H54 (cell line): ENCODE results near the gene TKT.
"Not testable (repeated sequence)": the region's sequence is repeated elsewhere in the genome, so short reads cannot be mapped to it uniquely, and the experiment has no call there.

Experiments used
- DNase-seq: peaks from one replicate; pipeline ENCODE4 v3.0.0; 2011; ENCODE audit warnings: low spot score, mixed read lengths; ENCODE audit not compliant: insufficient read length
- FAIRE-seq: peaks from 3 replicates; lab custom pipeline; 2011; peaks lifted over from hg19 to GRCh38; lab: Jason Lieb, UNC
- POLR2A ChIP-seq: IDR thresholded peaks from 2 replicates; pipeline ENCODE4 v1.6.1; 2011; ENCODE audit warnings: low read depth, mild to moderate bottlenecking, low read length

TKT gene

GRCh38 chr3:53254509-53255422 is 1.1 kb downstream of the TKT start:
- FAIRE-seq = no peak
- peak; percentile 70 for DNase-seq
- TF ChIP-seq POLR2A = no peak

DNA sequence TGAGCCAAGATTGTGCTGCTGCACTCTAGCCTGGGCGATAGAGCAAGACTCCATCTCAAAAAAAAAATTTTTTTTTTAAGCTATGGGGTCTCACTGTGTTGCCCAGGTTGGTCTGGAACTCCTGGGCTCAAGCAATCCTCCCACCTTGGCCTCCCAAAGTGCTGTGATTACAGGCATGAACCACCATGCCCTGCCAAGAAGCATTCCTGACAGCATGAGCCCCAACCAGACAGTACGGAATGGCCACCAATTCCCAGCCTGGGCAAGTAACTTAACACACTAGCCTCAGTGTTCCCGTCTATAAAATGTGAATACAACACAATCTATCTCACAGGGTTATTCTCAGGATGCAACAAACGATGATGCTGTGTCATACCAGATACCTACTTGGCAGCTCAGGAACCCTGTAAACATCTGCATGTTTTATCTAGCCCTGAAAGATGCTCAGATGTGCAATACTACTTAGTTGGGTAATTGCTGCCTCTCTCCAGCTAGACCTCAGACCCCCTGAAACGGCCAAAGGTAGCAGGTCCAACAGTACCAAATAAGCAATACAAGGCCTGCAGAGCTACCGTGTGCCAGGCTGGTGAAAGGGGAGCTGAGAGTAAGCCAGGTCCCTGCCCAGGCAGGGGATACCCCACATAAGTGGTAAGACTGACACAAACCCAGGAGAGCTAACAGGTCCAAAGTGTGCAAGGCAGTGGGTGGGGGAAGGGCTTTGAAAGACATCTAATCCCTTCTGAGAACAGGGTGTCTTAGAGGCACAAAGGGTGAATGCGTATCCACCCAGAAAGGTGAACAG is 1.9 kb downstream of the TKT start:
- FAIRE-seq (no peak), DNase-seq (no peak)
- no peak for TF ChIP-seq POLR2A

- FAIRE-seq = not testable (repeated sequence)
These were observed 2.9 kb downstream of the TKT start for GRCh38 chr3:53252947-53253322.

DNA sequence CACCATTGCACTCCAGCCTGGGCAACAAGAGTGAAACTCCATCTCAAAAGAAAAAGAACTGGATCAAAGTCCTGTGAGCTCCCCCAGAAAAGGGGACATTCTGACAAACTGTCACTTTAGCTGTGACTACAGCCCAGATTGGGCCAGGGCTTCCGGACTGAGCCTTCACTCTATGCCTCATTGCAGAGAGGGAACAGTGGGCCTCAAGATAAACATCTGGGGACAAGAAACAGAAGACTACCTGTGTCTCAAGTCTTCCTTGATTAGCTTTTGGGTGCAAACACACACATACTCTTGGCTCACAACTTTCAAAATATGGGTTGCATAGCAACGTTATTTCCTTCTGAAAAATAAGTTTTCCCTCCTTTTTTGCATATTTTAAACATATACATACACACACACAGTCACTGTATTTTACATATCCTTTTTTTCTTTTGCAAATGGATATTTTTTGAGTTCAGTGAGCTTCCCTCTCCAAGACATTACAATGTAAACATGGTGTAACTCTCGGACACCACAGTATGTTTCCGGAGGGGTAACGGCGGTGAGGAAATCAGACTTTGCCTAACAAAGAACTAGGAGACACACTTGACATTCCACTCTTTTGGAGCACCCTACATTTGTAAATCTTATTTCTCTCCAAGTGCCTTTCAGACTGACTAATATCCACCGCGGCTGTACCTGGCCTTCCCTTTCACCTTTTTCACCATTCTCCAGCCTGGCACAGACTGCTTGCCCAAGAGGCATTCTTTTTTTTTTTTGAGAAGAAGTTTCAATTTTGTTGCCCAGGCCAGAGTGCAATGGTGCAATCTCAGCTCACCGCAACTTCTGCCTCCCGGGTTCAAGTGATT is 3.5 kb downstream of the TKT start:
- no peak for FAIRE-seq
- no peak for DNase-seq
- TF ChIP-seq POLR2A = no peak

More at GRCh38 chr3:53252947-53253322, 2.9 kb downstream of the TKT start:
- not testable (repeated sequence) for DNase-seq

GRCh38 chr3:53250881-53251605 is 4.8 kb downstream of the TKT start:
- DNase-seq = no peak
- FAIRE-seq = no peak
- TF ChIP-seq POLR2A = no peak

- DNase-seq (no peak), FAIRE-seq (no peak)
These were observed 5.4 kb downstream of the TKT start for GRCh38 chr3:53250453-53250852.

DNA sequence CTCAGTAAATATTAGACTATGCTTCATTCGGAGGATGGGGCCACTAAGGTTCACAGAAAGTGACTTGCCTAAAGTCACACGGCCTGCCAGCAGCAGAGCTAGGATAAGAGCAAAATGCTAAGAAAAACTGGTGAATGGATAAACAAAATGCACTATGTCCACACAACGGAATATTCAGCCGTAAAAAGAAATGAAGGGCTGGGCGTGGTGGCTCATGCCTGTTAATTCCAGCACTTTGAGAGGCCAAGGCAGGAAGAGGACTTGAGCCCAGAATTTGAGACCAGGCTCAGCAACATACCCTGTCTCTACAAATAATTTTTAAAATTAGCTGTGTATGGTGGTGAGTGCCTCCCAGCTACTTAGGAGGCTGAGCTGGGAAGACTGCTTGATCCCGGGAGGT is 7.7 kb downstream of the TKT start:
- DNase-seq = no peak
- no peak for TF ChIP-seq POLR2A
- no peak for FAIRE-seq

More at GRCh38 chr3:53250453-53250852, 5.4 kb downstream of the TKT start:
- no peak for TF ChIP-seq POLR2A

- DNase-seq = no peak
- no peak for FAIRE-seq
- TF ChIP-seq POLR2A = no peak
These were observed 8.2 kb downstream of the TKT start for GRCh38 chr3:53247619-53248018.

- TF ChIP-seq POLR2A = no peak
- DNase-seq = no peak
- FAIRE-seq = no peak
These were observed 11.6 kb downstream of the TKT start for GRCh38 chr3:53244271-53244670.

- TF ChIP-seq POLR2A = no peak
- DNase-seq (no peak), FAIRE-seq (no peak)
These were observed 12.0 kb downstream of the TKT start for GRCh38 chr3:53243785-53244184.

- FAIRE-seq = no peak
- DNase-seq = no peak
- TF ChIP-seq POLR2A = no peak
These were observed 12.7 kb downstream of the TKT start for GRCh38 chr3:53243165-53243564.

DNA sequence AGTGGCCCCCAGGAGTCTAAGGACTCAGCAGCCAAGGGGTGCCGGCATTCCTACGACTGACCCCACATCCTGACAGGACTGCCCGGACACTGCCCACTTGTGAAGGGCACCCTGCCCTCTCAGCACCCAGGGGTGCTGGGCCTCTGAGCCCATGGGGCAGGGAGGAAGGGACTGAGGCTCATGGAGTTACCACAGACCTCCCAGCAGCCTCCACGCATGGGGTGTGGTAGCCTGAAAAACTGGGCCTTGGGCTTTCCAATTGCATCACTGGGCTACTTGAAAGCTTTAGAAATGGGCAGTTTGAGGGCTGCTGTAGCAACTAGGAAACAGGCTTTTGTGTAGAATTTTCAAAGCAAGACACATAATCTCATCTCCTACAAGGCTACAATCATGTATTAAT is 13.2 kb downstream of the TKT start:
- TF ChIP-seq POLR2A = no peak
- DNase-seq = no peak
- FAIRE-seq = no peak

DNA sequence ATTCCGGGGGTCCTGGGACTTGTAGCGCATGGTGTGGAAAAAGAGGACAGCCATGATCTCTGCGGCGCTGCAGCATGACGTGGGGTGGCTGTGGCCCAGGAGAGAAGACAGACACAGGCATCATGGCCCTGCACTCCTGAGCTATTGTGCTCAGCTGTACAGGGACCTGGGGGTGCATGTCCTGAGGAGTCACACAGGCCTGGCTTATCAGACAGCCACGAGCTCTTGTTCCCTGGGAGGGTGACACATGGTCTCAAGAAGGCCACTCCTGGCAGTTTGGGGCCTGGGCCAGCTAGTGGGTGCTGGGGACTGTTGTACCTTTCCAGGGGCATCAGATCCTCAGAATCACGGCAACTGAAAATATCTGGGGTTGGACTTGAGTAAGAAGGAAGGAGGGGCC is 13.7 kb downstream of the TKT start:
- no peak for TF ChIP-seq POLR2A
- DNase-seq = no peak
- FAIRE-seq = no peak
